HepG2 (cell line): ENCODE results near the gene PPME1. TPM values are rescaled to one million over a fixed set of nuclear protein-coding genes. Genes with fewer than 3 reads are reported as not detected.

Experiments
- HMG20B ChIP-seq: conservative IDR thresholded peaks from 2 replicates; pipeline ENCODE4 v1.6.1; 2016; ENCODE audit warnings: missing genetic modification reagents, missing compliant biosample characterization
- HNF4G ChIP-seq, 2 experiments: sonication (generic) in 1 of 2; formaldehyde crosslinking in 1 of 2; IDR thresholded peaks; 2 replicates each; pipeline versions ENCODE4 v1.4.0 to v1.6.1; 2011 to 2020; ENCODE audit warnings: borderline replicate concordance in 2 of 2, low read depth in 2 of 2, mild to moderate bottlenecking in 2 of 2, low read length in 1 of 2, missing genetic modification reagents in 1 of 2, moderate library complexity in 1 of 2
- MED1 ChIP-seq: sonication (generic); formaldehyde crosslinking; IDR thresholded peaks from 2 replicates; pipeline ENCODE4 v1.4.0; 2020; ENCODE audit warnings: missing genetic modification reagents
- THRA ChIP-seq: sonication (generic); formaldehyde crosslinking; IDR thresholded peaks from 2 replicates; pipeline ENCODE4 v1.4.0; 2020; ENCODE audit warnings: missing genetic modification reagents, borderline replicate concordance
- ZNF234 ChIP-seq: sonication (generic); formaldehyde crosslinking; conservative IDR thresholded peaks from 2 replicates; pipeline ENCODE4 v1.5.1; 2020; ENCODE audit warnings: mild to moderate bottlenecking, missing genetic modification reagents
- ZNF580 ChIP-seq: IDR thresholded peaks from 2 replicates; pipeline ENCODE4 v1.6.1; 2016; ENCODE audit warnings: low read depth, borderline replicate concordance
- polyA plus RNA-seq, 8 experiments: library from polyadenylated mRNA; depleted of rRNA in 3 of 8; stranded (reverse) in 7 of 8; unstranded in 1 of 8; fragments of >200 nt; fragmentation: Illumina TruSeq in 4 of 8; extraction: Trizol in 4 of 8; gene quantifications; 2 replicates each; pipeline versions ENCODE4 v1.2.1 to v1.2.3, GENCODE V29; 2011 to 2016; ENCODE audit warnings: low read depth in 4 of 8, missing spikeins in 1 of 8, mixed read lengths in 1 of 8; ENCODE audit not compliant: insufficient read depth in 1 of 8
- total RNA-seq, 5 experiments: library from RNA; depleted of rRNA; stranded (reverse); fragments of >200 nt; fragmentation: Illumina TruSeq; extraction: Trizol; gene quantifications; 2 replicates each; pipeline ENCODE4 v1.2.3, GENCODE V29; 2016; ENCODE audit warnings: low read depth in 1 of 5
- TF ChIP-seq, protein P1 (sequence below): IDR thresholded peaks from 2 replicates; pipeline ENCODE4 v1.6.1; 2012; ENCODE audit warnings: low read length, improper control_type of control experiment
- TF ChIP-seq, protein P2 (sequence below): sonication (generic); formaldehyde crosslinking; IDR thresholded peaks from 2 replicates; pipeline ENCODE4 v1.4.0; 2020; ENCODE audit warnings: mild to moderate bottlenecking, low read depth, missing genetic modification reagents
- TF ChIP-seq, protein P3 (sequence below): sonication (generic); formaldehyde crosslinking; IDR thresholded peaks from 2 replicates; pipeline ENCODE4 v1.5.0; 2020; ENCODE audit warnings: mild to moderate bottlenecking, missing genetic modification reagents

PPME1 gene
- total and polyA plus RNA-seq, 2 of the 13 experiments (the other 11 are each of a cell fraction or from before 2014, with no cell fraction given) = 31.3 to 56.0 TPM

DNA sequence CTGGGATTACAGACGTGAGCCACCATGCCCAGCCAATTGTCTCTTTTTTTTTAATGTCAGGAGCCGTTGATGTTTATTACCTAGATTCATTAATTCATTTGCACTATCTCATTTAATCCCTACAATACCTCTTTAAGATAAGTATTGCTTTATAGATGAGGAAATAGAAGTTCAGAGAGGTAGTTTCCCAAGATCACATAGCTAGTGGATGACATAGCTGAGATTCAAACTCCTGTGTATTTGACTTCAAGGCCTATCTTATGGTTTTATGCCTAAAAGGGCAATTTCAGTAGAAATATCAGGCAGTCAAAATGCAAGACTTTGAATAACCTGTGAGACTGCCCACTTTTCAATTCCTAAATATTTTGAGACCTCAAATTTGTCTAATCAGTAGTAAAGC is 66.5 kb downstream of the PPME1 start (continued):
- TF ChIP-seq HNF4G (IDR thresholded peaks at IDR 0.05; ENCODE audit: borderline replicate concordance, low read depth, low read length) (no peak), HNF4G (CRISPR knock-in tag; IDR thresholded peaks at IDR 0.05; ENCODE audit: borderline replicate concordance, low read depth) (no peak), THRA (CRISPR knock-in tag) (no peak), ZNF234 (no peak), ZNF580 (no peak), MED1 (CRISPR knock-in tag) (no peak), HMG20B (CRISPR knock-in tag) (no peak)
- TF ChIP-seq, protein P1, sequence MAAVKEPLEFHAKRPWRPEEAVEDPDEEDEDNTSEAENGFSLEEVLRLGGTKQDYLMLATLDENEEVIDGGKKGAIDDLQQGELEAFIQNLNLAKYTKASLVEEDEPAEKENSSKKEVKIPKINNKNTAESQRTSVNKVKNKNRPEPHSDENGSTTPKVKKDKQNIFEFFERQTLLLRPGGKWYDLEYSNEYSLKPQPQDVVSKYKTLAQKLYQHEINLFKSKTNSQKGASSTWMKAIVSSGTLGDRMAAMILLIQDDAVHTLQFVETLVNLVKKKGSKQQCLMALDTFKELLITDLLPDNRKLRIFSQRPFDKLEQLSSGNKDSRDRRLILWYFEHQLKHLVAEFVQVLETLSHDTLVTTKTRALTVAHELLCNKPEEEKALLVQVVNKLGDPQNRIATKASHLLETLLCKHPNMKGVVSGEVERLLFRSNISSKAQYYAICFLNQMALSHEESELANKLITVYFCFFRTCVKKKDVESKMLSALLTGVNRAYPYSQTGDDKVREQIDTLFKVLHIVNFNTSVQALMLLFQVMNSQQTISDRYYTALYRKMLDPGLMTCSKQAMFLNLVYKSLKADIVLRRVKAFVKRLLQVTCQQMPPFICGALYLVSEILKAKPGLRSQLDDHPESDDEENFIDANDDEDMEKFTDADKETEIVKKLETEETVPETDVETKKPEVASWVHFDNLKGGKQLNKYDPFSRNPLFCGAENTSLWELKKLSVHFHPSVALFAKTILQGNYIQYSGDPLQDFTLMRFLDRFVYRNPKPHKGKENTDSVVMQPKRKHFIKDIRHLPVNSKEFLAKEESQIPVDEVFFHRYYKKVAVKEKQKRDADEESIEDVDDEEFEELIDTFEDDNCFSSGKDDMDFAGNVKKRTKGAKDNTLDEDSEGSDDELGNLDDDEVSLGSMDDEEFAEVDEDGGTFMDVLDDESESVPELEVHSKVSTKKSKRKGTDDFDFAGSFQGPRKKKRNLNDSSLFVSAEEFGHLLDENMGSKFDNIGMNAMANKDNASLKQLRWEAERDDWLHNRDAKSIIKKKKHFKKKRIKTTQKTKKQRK = no peak
- TF ChIP-seq, protein P2, sequence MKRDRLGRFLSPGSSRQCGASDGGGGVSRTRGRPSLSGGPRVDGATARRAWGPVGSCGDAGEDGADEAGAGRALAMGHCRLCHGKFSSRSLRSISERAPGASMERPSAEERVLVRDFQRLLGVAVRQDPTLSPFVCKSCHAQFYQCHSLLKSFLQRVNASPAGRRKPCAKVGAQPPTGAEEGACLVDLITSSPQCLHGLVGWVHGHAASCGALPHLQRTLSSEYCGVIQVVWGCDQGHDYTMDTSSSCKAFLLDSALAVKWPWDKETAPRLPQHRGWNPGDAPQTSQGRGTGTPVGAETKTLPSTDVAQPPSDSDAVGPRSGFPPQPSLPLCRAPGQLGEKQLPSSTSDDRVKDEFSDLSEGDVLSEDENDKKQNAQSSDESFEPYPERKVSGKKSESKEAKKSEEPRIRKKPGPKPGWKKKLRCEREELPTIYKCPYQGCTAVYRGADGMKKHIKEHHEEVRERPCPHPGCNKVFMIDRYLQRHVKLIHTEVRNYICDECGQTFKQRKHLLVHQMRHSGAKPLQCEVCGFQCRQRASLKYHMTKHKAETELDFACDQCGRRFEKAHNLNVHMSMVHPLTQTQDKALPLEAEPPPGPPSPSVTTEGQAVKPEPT (CRISPR knock-in tag) = no peak
- TF ChIP-seq, protein P3, sequence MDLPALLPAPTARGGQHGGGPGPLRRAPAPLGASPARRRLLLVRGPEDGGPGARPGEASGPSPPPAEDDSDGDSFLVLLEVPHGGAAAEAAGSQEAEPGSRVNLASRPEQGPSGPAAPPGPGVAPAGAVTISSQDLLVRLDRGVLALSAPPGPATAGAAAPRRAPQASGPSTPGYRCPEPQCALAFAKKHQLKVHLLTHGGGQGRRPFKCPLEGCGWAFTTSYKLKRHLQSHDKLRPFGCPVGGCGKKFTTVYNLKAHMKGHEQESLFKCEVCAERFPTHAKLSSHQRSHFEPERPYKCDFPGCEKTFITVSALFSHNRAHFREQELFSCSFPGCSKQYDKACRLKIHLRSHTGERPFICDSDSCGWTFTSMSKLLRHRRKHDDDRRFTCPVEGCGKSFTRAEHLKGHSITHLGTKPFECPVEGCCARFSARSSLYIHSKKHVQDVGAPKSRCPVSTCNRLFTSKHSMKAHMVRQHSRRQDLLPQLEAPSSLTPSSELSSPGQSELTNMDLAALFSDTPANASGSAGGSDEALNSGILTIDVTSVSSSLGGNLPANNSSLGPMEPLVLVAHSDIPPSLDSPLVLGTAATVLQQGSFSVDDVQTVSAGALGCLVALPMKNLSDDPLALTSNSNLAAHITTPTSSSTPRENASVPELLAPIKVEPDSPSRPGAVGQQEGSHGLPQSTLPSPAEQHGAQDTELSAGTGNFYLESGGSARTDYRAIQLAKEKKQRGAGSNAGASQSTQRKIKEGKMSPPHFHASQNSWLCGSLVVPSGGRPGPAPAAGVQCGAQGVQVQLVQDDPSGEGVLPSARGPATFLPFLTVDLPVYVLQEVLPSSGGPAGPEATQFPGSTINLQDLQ (CRISPR knock-in tag) = no peak
